ENCODE results near the gene MPP2.

The MPP2 gene

DNA sequence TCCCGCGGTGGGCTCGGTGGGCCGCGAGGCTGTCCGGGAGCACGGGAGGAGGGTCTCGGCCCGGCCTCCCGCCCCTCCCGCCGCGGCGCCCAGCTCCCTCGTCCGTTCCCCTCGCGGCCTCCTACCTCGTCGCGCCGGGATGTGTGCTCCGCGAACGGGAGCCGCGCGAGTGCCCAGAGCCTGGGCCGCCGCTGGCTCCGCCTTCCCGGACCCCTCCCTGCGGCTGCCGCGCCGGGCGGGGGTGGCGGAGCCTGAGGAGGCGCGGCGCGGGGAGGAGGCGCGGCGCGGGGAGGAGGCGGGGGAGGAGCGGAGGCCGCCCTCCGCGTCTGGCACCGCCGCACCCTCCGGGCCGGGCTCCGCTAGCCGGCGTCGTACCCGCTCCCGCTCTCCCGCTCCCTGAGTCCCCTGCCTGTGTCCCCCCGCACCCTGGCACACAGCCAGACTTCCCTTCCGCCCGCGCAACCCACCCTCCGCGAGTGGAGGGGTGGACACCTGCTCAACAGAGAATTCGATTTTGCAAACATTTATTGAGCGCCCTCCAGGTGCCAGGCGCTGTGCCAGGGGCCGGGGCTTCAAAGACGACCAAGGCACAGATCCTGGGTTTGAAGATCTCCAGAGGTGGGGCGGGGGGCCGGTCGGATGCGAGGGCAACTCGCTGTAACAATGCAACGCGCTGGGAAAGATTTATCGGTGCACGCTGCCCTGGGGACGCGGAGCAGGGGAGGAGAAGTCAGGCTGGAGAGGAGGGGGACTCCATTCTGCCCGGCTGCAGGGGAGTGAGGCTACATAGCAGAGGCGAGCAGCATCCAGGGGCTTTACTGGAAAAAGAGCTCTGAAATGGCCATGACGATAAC, 74.1 kb downstream of the MPP2 start, which contains the start of gene MPP3:
MPP3 (minus strand) TSS at position 171 of the 854 bp plus-strand sequence. CDS start 1,240 bp downstream, outside the sequence.
- peak within 1 kb of the TSS; percentile 70 for H3K27ac ChIP-seq
- TF ChIP-seq, protein P1, sequence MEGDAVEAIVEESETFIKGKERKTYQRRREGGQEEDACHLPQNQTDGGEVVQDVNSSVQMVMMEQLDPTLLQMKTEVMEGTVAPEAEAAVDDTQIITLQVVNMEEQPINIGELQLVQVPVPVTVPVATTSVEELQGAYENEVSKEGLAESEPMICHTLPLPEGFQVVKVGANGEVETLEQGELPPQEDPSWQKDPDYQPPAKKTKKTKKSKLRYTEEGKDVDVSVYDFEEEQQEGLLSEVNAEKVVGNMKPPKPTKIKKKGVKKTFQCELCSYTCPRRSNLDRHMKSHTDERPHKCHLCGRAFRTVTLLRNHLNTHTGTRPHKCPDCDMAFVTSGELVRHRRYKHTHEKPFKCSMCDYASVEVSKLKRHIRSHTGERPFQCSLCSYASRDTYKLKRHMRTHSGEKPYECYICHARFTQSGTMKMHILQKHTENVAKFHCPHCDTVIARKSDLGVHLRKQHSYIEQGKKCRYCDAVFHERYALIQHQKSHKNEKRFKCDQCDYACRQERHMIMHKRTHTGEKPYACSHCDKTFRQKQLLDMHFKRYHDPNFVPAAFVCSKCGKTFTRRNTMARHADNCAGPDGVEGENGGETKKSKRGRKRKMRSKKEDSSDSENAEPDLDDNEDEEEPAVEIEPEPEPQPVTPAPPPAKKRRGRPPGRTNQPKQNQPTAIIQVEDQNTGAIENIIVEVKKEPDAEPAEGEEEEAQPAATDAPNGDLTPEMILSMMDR (IDR thresholded peaks at IDR 0.05), result no peak
- no peak for TF ChIP-seq ZFX (IDR thresholded peaks at IDR 0.05; ENCODE audit: borderline replicate concordance)

DNA sequence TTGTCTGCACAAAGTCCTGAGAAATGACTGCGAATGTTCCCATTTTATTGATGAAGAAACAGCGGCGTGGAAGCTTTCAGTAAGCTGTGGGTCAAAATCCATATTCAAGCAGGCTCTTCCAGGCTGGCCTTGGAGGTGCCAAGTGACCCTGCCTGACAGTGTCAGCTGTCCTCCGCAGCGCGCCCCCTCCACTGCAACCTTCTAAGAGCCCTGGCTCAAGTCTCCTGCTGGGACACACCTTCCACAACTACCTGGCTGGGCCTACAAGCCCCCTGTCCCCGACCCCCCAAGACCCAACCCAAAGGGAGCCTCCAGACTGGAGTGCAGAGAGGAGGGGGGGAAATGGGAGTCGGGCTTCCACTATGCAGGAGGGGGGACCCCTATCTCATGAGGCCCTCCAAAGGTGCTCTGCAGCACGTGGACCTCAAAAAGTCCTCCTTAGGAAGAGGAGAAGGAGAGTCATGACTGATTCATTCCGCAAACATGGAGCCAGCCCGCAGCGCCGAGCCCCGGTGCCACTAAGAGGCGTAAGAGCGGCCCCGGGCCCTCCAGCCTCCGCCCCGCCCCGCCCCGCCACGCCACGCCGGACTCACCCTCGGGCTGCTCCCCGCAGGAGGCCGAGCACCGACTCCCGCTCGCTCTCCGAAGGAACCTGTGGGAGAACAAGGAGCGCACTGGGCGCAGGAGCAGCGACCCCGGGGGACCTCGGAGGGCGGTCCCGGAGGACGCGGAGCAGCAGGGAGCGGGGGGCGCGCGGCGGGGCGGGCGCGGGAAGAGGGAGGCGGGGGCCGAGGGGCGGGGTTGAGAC, 75.0 kb downstream of the MPP2 start:
- TF ChIP-seq, protein P1 (IDR thresholded peaks at IDR 0.05), result peak; percentile 11; the same call in 1 of the 2 replicates
- no peak for TF ChIP-seq ZFX (IDR thresholded peaks at IDR 0.05; ENCODE audit: borderline replicate concordance)
- peak overlapping the region; percentile 70 for H3K27ac ChIP-seq

DNA sequence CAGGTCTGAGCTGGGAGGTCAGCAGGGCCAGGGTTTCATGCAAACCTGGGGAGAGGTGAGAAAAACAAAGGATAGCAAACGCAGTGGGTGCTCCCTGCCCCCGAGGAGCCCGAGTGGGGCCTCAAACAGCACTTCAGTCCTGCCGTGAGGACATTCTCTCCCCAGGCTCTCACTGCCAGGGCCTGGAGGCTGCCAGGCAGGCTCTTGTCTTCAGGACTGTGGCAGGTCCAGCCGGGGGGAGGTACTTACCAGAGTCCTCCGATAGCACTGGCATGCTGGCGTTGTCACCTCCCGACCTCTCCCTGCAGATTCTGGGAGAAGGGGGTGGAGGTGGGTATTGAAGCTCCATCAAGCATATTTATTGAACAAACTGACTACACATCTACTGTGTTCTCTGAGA, 75.7 kb downstream of the MPP2 start:
- TF ChIP-seq, protein P1 (IDR thresholded peaks at IDR 0.05), result no peak
- TF ChIP-seq ZFX (IDR thresholded peaks at IDR 0.05; ENCODE audit: borderline replicate concordance), result no peak

DNA sequence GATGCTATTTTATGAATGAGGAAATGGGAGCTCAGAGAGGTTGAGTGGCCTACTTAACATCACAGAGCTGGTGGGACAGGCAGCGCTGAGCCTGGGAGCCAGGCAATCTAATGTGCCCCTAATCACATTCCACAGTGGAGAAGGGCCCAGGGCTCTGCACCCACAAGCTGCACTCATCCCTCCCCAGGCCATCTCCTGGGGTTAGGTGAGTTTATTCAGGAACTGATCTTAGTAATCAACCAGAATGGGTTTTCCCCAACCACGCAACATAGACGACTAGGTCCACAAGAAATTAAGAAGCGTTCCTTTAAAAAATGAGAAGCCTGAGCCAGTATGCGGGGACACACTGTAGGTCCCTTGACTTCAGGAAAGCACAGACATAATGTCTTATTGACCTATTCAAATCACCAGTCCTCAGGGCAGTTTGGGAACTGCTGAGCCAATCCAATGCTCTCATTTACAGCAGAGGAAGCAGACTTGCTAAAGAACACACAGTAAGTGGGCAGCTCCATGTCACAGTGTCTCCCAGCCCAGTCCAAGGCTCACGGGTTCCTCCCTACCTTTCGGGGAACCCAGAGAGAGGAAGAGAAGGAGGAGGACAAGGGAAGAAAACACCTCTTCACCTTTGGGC, 76.7 kb downstream of the MPP2 start:
- no peak overlapping the region for H3K27ac ChIP-seq
- no peak for TF ChIP-seq ZFX (IDR thresholded peaks at IDR 0.05; ENCODE audit: borderline replicate concordance)
- TF ChIP-seq, protein P1 (IDR thresholded peaks at IDR 0.05), result no peak

More for the DNA sequence above, 75.7 kb downstream of the MPP2 start:
- H3K27ac ChIP-seq, result no peak overlapping the region

DNA sequence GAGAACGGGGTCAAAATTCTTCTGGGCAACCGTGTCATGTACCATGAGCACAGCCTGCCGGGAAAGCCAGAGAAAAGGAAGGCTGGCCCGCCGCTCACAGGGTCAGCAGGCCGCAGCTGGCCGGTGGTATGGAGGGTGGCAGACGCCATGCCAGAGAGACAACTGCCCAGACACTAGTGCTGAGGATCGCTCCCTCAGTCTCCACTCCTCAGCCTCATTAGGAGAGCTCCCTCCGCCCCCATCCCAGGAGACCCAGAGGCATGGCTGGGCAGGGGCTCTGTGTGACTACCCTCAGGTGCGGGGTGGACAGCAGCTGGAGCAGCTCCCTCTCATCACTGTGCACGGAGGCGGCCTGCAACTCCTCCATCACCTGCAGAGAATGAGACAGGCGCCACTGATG, 77.6 kb downstream of the MPP2 start:
- H3K27ac ChIP-seq, result no peak overlapping the region
- TF ChIP-seq, protein P1 (IDR thresholded peaks at IDR 0.05), result no peak

DNA sequence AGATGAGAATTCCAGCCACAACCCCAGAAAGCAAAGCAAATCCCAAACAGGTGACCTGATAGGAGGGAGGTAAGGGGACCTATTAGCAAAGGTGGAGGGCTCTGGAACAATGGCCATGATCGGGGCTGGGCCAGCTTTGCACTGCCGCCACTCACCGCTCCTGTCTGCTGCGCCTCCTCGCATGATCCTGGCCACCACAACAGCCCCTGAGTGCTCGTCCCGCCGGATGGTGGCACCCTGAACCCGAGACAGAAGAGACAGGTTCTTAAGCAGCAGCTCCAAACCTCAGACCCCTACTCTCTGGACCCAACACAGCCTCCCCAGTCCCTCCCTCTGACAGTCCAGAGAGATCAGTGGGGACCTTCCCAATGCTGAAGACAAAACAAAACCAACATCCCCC, 79.7 kb downstream of the MPP2 start:
- H3K27ac ChIP-seq, result no peak overlapping the region
- TF ChIP-seq, protein P1 (IDR thresholded peaks at IDR 0.05), result no peak
- TF ChIP-seq ZFX (IDR thresholded peaks at IDR 0.05; ENCODE audit: borderline replicate concordance), result no peak

Data from 22Rv1 (cell line).